ENCODE results near the gene ZNF75A.
"Not testable (repeated sequence)": the region's sequence is repeated elsewhere in the genome, so short reads cannot be mapped to it uniquely, and the experiment has no call there.

The ZNF75A gene

DNA sequence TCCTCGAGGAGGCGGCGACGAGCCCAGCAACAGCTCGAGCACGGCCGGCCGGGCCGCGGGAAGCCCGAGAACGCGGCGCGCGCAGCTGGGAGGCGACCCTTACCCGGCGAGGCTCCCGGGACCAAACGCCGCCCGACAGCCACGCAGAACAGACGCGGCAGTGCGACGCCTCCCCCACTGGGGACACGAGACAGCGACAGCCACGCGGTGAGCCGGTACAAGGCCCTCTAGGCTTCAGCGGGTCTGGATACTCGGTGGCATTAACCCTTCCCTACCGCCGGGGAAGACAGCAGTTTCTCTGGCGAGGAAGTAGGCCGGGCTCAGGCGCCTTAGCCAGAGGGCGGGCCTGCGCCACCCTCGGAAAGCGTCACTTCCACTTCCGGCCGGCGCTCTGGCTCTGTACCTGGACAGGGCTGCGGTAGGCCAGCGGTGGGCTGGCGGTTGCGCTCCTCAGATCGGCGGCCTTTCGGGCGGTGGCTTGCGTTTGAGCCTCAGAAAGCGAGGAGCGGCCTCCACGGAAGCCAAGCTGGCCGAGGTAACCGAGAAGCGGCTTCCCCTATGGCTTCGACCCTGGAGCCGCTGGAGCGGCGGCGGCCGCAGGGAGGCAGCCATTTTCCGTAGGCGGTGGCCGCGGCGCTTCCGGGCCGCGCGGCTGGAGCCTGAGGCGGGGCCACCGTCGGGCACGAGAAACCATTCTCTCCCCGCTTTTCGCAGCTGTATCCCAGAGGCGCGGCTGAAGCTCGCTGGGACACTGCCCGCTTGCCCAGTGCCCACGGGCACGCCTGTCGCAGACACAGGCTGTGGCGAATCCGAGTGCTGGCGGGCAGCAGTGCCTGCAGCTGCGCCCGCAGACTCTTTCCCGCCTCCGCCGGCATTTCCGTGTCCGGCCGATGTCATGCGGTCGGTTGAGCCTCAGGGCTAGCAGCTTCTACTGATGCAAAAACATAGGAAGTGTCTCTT, at the start of gene ZNF75A, which contains the start of gene TIGD7:
Gene ZNF75A, plus strand, starts transcription at position 389 of the 960 bp plus-strand sequence. CDS start 2,932 bp downstream, outside the sequence.
Gene TIGD7, minus strand, starts transcription at position 322 of the 960 bp plus-strand sequence. CDS start 4,816 bp downstream, outside the sequence.
- peak; percentile 54 to 67 for DNase-seq (ENCODE audit: low read depth in 2 of 2)

DNA sequence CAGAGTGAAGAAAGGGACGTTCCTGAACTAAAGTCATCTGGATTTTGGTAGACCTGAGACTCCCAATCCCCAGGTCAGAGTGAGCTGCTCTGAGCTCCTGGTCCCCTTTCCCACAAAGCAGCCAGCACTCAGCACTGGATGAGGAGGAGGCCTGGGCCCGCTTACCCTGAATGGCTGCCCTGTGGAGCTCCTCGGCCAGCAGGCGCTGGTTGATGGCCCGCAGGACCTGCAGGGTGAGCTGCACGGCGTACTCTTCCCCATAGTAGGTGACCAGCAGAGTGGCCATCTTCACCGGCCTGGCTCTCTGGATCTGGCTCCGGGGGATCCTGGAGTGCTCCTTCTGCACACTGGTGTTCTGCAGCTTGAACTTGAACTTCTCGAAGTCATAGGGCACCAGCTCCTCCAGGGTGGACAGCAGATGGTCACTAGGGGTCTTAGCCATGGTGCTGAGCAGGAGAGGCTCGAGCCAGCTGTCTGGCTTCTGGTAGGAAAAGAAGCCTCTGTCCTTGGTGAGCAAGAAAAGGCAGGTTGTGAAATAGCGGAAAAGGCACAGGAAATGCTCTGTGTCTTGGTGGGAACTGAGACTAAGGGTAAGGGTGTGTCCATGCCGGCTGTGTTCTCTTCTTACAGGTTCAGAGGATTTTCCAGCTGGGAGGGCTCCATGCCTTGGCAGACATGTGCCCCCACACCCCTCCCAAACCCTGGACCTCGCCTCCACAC, 49.0 kb upstream of the ZNF75A start, which contains the start of gene MEFV:
Gene MEFV, minus strand, starts transcription at position 488 of the 720 bp plus-strand sequence. Its CDS starts 46 bp downstream, at position 442.
- no peak for DNase-seq (ENCODE audit: low read depth in 2 of 2)

DNA sequence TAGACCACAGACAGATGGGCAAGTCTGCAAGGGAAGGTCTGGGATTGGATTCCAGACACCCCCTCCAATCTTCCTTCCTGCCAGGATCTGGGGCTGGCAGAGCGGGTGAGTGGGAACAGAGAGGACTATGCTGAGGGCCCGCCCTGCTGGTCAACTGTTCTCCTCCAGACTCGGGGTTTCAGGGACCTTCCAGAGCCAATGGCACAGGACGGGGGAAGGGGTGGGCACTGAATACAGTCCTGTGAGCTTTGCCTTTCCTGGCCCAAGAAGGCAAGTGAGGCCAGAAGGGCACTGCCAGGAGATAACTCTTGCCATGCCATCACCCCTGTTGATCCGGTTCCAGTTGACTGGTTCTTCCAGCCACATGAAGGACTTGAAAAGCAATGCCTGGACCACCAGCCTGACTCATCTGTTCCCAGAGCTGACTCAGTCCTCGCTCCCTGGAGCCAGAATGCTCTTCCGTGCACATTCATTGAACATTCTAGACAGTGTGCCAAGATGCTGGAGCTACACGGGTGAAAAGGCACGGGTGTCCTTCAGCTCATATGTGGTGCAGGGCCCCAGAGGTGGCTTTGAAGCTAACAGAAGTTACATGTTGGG, 48.3 kb upstream of the ZNF75A start:
- no peak for DNase-seq (ENCODE audit: low read depth in 2 of 2)

DNA sequence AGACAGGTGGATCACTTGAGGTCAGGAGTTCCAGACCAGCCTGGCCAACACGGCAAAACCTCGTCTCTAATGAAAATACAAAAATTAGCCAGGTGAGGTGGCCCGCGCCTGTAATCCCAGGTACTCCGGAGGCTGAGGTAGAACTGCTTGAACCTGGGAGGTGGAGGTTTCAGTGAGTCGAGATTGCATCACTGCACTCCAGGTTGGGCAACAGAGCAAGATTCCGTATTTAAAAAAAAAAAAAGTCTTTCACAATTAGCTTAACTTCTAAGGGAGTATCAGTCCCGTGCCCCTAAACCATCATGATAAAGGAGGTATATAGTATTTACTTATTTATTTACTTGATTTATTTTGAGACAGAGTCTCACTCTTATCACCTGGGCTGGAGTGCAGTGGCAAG, 45.5 kb upstream of the ZNF75A start:
- no peak for DNase-seq (ENCODE audit: low read depth in 2 of 2)

DNA sequence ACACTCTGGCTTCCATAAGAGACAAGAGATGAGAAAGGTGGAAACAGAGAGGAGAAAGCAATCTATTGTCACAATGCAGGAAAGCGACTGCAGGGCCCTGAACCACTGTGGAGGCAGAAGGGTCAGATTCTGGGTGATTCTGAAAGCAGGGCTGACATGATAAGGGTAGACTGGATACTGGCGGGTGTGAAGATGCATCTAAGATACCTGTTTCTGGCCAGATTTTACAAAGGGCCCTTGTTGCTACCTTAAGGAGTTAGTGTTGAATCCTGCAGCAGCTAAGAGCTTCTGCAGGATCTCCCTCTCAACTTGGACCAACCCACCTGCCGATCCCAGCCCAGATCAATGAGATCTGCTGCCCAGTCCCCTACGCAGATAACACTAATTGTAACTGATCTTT, 42.8 kb upstream of the ZNF75A start:
- no peak for DNase-seq (ENCODE audit: low read depth in 2 of 2)

DNA sequence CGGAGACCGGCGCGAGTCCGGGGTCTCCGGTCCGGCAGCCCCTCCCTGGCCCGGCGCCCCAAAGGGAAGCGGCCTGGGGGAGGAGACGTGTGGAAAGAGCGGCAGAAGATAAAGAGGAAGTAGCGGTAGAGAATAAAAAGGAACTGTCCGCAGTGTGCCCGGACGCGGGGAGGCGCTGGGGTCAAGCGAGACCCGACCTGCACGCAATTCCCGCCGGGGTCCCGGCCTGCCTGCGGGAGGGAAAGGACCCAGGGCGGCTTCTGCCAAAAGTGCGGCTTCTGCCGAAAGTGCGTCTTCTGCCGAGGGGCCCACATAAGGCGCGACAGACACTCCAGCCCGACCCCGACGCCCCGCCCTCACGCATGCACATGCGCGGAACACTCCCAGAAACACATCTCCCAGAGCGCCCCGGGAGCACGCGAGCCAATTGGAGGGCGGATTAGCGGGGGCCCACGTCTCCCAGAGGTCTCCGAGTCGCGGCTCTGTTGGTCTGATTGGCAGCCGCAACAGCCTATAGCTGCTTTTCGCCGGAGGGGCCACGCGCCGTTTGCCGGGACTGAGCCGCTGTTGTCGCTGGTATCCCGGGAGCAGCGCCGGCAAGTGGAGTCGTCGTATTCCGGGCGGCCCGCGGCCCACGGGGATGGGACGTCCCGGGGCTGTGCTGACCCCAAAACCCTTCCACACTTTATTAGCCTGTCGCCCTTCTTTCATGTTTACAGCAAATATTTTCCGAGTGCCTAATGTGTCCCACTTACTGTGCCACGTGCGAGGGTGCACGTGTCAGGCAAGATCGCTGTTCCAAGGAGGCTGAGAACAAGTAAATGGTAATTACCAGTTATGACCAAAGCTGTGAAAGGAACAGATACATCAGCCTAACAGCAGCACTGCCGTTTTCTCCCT, 40.9 kb upstream of the ZNF75A start:
- peak; percentile 84 to 94 for DNase-seq (ENCODE audit: low read depth in 2 of 2)

DNA sequence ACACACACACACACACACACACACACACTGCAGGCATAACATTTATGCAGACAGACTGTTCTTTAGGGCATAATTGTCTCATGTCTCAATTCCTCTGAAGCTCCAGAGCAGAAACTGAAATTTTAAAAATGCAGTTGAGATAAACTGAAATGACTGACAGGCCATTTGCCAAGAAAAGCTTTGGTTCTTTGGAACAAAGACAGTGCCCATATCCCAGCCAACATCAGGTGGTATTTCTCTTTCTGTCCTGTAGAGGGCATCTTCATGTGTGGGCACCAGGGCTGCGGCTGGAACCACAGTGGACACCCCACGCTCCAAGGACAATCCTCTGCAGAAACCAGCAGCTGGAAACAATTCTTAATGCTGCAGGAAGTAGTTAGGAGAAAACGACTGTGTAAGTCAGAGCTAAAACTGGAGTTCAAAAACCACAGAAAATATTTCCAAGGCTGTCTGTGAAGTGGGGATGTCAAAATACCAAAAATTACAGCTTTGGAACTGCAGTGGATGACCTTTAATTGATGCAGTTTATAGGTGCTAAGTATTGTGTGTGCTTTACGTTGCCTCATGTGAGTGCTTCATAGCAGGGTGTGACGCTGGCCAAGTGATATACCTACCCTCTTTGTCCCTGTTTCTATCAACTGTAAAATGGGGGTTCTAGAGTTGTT, 38.3 kb upstream of the ZNF75A start:
- DNase-seq (ENCODE audit: low read depth in 2 of 2) = no peak

DNA sequence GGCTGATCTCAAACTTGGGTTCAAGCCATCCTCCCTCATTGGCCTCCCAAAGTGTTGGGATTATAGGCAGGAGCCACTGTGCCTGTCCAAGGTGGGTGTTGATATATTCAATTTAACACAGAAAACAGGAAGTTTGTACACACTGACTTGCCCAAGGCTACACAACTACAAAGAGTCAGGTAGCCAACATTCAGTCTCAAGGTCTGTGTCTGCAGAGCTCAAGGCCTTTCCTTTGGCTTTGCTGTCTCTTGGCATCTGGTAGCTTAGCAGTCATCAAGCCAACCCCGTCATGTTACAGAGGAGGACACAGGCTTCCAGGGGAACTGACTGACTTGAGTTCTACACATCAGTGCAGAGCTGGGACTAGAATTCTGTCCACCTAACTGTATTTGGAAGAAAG, 37.0 kb upstream of the ZNF75A start:
- DNase-seq (ENCODE audit: low read depth in 2 of 2) = no peak

DNA sequence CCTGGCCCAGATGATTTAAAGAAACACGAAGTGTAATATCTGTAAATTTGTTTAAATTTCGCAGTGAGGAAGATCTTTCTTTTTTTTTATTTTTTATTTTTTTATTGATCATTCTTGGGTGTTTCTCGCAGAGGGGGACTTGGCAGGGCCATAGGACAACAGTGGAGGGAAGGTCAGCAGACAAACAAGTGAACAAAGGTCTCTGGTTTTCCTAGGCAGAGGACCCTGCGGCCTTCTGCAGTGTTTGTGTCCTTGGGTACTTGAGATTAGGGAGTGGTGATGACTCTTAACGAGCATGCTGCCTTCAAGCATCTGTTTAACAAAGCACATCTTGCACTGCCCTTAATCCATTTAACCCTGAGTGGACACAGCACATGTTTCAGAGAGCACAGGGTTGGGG, 34.6 kb upstream of the ZNF75A start:
- not testable (repeated sequence) for DNase-seq (ENCODE audit: low read depth in 2 of 2)

DNA sequence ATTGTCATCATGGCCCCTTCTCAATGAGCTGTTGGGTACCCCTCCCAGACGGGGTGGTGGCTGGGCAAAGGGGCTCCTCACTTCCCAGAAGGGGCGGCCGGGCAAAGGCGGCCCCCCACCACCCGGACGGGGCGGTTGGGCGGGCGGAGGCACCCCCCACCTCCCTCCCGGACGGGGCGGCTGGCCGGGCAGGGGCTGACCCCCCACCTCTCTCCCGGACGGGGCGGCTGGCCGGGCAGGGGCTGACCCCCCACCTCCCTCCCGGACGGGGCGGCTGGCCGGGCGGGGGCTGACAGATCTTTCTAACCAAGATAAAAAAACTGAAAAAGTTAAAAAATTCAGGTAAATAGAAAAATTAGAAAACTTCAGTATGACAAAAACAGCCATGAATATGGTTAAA, 34.0 kb upstream of the ZNF75A start:
- DNase-seq (ENCODE audit: low read depth in 2 of 2) = not testable (repeated sequence)

DNA sequence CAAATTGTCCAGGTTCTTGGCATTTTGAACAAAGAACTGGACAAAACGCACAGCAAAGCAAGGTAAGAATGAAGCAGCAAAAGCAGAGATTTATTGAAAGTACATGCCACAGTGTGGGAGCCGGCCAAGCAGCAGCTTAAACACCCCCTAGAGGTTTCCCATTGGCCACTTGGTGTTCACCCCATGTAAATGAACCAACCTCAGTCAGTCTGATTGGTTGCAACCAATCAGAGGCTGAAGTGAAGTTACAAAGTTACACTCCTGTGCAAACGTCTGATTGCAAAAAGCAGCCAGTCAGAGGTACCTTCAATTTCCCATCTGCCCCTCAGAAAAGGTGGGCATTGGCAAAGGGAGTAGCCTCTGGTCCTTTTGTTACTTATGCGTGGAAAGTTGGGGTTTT, 30.8 kb upstream of the ZNF75A start:
- no peak for DNase-seq (ENCODE audit: low read depth in 2 of 2)

DNA sequence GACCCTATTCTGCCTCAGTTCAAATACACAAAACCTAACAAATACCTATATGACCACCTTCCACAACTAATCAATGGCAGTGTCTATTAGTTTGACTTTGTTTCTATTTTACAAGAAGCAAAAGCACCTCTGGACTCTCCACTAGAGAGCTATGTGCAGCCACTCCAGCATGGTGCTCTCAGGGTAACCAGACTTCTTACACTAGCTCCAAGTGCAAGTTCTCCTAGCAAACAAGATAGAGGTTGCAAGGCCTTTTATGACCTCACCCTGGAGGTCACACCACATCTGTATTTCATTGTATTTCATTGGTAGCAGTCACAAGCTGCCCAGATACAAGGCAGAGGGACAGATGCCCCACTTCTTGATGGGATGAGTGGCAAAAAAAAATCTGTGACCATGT, 30.4 kb upstream of the ZNF75A start:
- DNase-seq (ENCODE audit: low read depth in 2 of 2) = no peak

DNA sequence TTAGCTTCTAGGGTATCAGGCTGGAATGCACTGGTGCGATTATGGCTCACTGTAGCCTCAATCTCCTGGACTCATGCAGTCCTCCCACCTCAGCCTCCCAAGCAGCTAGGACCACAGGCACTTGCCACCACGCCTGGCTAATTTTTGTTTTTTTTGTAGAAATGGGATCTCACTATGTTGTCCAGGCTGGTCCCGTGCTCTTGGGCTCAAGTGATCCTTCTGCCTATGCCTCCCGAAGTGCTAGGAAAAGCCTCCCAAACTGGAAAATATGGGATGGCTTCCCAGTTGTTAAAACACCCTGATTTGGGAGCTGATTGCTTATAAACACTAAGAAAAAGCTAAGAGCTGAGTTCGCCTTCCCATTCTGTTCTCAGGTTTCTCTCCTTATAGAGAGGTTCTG, 28.6 kb upstream of the ZNF75A start:
- DNase-seq (ENCODE audit: low read depth in 2 of 2) = no peak

DNA sequence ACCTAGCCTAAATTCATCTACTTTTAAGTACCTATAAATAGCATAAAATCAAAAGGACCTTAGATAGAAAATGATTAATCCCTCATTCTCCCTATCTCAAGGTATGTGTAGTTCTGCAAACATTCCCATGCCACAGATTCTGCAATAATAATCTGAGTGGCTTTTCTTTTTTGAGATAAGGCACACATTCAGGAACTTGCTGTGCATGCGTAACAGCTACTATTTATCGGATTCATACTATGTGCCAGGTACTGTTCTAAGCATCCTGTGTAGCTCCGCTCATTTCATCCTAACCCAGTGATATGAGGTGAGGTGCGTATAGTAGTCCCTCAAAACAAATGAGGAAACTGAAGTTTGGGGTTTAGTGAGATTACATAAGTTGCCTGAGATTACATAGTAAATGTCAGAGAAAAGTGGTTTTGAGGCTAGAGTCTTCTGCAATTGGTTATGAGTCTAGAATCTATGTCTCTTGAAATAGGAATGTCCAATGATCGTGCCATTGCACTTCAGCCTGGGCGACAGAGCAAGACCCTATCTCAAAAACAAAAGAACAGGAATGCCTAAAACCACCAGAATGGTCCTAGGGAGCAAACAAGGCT, 24.0 kb upstream of the ZNF75A start:
- no peak for DNase-seq (ENCODE audit: low read depth in 2 of 2)

DNA sequence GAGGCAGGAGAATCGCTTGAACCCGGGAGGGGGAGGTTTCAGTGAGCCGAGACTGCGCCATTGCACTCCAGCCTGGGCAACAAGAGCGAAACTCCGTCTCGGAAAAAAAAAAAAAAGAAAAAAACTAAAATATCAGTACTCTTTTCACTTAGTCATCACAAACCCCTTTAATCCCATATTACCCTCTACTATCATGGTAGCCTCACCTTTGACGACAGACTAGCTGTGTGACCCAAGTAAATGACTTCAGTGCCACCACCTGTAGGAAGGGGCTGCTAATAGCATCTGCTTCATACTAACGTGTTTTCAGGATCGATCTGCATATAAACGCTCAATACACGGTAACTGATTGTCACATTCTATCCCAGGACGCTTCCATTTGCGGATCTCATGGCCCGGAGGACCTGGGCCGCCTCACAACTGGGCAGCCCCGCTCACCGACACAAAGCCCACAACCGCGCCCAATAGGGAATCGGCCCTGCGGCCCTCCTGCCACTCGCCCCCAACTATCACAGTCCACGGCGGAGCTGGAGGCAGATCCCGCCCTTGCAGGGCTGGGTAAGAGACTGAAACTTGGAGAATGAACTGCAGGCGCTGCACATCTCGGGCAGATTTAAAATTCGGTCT, 23.1 kb upstream of the ZNF75A start:
- no peak for DNase-seq (ENCODE audit: low read depth in 2 of 2)

DNA sequence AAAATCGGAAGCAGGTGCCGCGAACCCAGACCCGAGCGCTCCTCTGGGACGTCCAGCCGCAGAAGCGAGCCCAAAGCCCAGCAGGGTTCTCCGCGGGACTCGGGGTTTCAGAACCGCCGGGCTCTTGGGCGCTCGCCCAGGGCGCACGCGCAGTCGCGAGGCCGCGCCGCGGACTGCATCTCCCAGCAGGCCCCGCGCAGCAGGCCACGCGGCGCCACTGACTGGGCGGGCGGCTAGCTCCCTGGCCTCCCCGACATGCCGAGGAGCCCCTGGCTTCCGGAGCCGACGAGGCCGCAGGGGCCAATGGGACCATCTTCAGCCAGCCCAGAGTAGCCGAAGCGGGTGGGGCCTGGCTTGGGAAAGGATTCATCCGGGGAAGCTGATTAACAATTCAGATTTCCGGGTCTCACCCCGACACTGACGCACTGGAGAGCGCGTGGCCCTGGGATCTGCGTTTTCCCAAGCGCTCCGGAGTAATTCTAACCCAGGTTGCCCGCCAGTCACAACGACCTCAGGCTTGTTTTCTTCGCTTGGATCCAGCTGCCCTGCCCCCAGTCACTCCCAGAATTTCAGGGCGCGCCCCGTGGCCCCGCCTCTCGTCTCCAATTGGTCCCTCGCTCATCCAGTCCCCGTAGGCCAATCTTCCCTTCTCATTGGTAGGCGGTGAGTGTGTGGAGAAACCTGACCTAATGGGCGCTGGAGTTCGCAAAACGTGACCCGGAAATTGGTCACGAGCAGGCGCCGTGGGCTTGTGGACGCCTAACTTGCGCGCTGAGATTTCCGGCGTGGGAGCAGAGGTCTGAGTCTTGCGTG, 22.4 kb upstream of the ZNF75A start, which contains the start of gene ZNF263:
Gene ZNF263, plus strand, starts transcription at position 762 of the 813 bp plus-strand sequence. CDS start 328 bp downstream, outside the sequence.
- DNase-seq (ENCODE audit: low read depth in 2 of 2) = peak; percentile 77 to 78

DNA sequence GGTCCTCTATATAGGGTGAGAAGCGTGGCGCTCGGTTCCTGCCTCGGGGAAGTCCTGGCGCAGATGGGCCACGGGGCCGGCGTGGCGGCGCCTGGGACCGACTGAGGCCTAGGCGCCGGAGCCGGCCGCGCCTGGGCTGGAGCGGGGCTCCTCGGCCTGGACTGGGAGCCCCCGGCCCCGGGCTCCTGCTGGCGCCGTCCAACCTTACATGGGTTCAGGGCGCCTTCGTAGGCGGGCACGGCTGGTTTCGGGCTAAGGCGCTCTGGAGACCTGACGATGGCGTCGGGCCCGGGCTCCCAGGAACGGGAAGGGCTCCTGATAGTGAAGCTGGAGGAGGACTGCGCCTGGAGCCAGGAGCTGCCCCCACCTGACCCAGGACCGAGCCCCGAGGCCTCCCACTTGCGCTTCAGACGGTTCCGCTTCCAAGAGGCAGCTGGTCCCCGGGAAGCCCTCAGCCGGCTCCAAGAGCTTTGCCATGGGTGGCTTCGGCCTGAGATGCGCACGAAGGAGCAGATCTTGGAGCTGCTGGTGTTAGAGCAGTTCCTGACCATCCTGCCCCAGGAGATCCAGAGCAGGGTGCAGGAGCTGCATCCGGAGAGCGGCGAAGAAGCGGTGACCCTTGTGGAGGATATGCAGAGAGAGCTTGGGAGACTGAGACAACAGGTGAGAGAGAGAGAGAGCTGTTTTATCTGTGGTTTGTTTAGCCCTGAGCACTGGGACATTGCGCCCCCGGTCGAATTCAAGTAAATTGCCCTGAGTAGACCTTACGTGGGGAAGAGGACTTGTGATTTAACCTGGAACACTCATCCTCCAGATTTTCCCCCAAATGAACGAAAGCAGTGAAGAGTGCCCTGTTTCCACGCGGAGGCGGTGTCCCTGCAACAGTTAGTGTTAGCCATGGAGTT, 21.5 kb upstream of the ZNF75A start:
- no peak for DNase-seq (ENCODE audit: low read depth in 2 of 2)

DNA sequence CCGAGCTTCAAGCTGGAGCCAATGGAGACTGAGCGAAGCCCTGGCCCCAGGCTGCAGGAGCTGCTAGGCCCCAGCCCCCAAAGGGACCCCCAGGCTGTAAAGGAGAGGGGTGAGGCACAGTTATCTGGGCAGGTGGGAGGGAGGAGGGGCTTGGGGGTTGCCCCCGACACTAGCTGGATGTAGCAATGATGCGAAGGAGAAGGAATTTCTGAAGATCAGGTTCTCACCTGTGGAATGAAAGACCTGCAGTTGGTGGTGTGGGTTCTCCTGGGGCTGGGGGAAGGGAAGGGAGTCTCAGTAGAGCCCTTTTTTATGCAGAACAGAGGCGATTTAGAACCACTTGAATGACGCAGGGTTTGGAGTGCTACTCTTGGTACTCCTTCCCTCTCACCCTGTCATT, 20.2 kb upstream of the ZNF75A start:
- no peak for DNase-seq (ENCODE audit: low read depth in 2 of 2)
